GM19395 (cell line): Measurements from ENCODE around the gene TNRC6C.
A peak's percentile ranks its signal among the peaks of the same experiment; 100 is the strongest.

Source experiments
- ATAC-seq: cut with Tn5 transposase; IDR thresholded peaks from one replicate; pipeline ENCODE4 v1.9.1; 2021; ENCODE audit warnings: mild to moderate bottlenecking, moderate library complexity; ENCODE audit not compliant: unreplicated experiment

TNRC6C gene

DNA sequence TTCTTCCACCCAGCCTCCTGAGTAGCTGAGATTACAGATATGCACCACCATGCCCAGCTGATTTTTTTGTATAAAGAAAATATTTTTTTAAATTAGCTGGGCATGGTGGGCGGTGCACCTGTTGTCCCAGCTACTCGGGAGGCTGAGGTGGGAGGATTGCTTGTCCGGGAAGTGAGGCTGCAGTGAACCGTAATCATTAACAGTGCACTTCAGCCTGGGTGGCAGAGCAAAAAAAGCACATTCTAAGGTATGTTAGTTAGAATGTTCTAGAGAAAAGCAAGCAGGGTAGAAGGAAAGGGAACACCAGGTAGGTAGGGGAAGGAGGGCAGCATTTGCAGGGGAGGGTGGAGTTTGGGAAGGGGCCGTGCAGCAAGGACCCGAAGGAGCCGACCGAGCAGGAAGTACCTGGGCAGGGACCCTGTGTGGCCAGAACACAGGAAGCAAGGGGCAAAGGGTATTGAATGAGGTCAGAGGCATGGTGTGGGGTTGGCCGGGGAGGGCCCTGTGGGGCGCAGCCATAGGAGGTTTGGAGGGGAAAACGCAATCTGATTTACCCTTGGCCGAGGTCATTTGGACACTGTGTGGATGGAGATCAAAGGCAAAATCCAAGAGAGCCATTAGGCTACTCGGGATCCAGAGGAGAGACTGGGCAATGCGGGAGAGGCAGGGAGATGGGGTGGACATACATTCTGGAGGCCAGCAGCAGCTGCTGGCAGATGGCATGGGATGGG, 189.9 kb downstream of the TNRC6C start:
- ATAC-seq = no peak

DNA sequence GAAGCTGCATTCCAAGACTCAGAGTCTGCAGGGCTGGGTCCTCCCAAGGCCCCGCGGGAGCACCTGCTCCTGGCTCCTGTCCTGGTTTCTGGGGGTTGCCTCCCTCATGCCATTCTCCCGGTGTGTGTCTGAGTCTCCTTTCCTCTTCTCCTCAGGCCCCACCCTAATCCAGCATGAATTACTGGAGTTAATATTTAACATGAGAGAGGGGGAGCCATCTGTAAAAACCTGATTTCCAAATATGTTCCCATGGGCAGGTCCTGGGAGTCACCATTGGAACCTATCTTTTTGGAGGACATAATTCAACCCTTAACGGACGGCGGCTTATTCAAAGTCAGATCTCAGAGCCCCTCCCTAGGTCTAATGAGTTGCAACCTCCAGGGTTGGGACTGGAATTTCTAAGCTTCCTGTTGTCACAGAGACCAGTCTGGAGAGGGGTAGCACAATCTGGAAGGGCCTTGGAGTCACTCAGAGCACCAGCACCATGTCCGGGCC, 193.1 kb downstream of the TNRC6C start:
- ATAC-seq = no peak

DNA sequence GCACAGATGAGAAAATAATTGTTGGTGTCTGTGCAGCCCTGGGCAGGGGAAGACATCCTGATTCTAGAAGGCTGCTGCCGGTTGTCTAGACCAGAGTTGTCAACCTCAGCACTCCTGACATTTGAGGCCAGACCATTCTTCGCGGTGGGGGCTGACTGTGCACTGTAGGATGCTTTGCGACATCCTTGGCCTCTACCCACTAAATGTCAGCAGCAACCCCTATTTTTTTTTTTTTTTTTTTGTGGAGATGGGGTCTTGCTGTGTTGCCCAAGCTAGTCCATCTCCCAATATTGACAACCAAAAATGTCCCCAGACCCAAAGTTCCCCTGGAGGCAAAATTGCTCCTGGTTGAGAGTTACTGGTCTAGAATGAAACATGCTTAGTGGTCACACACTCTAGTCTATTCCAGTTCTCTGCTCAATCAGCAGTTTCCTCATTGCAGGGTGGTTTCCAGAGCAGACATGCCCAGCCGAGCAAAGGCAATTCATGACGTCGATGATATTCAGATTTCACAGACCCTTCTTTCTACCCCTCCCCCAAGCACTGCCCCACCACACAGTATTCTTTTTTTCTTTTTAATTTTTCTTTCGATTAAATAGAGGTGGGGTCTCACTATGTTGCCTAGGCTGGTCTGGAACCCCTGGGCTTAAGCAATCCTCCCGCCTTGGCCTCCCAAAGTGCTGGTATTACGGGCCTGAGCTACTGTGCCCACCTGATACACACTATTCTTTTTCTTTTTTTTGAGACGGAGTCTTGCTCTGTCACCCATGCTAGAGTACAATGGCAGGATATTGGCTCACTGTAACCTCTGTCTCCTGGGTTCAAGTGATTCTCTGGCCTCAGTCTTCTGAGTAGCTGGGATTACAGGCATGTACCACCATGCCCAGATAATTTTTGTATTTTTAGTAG, 196.7 kb downstream of the TNRC6C start:
- peak; percentile 41 for ATAC-seq
